ENCODE measurements around the gene SMYD5.

DNA sequence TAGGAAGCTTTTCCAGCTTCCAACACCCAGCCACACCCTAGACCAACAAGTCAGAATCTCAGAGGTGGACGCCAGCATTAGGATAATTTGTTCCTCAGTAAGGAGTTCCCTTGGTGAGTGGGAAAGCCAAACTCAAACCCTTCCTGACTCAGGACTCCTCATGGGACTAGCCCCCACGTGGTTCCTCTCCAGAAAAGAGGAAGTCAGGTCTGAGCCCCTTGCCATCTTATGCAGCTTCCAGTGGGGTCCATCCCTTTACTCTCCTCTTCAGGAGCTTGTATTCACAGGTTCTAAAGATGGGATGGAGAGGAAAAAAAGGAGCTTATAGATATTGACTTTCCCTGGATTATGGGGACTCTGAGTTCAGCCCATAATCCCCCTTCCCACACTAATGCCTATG, 26.5 kb upstream of the SMYD5 start:
- TF ChIP-seq POLR2A (IDR thresholded peaks at IDR 0.05), result no peak
- TF ChIP-seq, protein P1, sequence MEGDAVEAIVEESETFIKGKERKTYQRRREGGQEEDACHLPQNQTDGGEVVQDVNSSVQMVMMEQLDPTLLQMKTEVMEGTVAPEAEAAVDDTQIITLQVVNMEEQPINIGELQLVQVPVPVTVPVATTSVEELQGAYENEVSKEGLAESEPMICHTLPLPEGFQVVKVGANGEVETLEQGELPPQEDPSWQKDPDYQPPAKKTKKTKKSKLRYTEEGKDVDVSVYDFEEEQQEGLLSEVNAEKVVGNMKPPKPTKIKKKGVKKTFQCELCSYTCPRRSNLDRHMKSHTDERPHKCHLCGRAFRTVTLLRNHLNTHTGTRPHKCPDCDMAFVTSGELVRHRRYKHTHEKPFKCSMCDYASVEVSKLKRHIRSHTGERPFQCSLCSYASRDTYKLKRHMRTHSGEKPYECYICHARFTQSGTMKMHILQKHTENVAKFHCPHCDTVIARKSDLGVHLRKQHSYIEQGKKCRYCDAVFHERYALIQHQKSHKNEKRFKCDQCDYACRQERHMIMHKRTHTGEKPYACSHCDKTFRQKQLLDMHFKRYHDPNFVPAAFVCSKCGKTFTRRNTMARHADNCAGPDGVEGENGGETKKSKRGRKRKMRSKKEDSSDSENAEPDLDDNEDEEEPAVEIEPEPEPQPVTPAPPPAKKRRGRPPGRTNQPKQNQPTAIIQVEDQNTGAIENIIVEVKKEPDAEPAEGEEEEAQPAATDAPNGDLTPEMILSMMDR (IDR thresholded peaks at IDR 0.05), result no peak
